ENCODE results near the gene RASA3.

Gene RASA3

GRCh38 chr13:114030666-114031610, 101.5 kb downstream of the RASA3 start:
- Histone ChIP-seq H3K79me2 (ENCODE audit: low read length) (no peaks in the 10 kb centered on the region), H3K27ac (ENCODE audit: low read length) (no peak overlapping the region), H2AFZ (ENCODE audit: low read depth, low read length) (no peak overlapping the region), H4K20me1 (ENCODE audit: insufficient read depth, low read length) (no peaks in the 10 kb centered on the region), H3K27me3 (ENCODE audit: low read depth, low read length) (no peaks in the 10 kb centered on the region; the same call in 1 of the 2 replicates), H3K4me3 (ENCODE audit: low read length) (no peak overlapping the region), H3K9ac (ENCODE audit: low read length) (no peak overlapping the region), H3K9me3 (ENCODE audit: insufficient read depth, low read length) (0 out of 2 replicates have a peak, but pooled peaks cover 4% of the 10 kb centered on the region), H3K36me3 (replicated peaks; ENCODE audit: low read depth, low read length) (no peaks in the 10 kb centered on the region), H3K4me1 (ENCODE audit: low read length) (no peaks in the 10 kb centered on the region), H3K4me2 (ENCODE audit: low read length) (no peak overlapping the region)
- TF ChIP-seq CTCF (IDR thresholded peaks at IDR 0.05; ENCODE audit: low read depth, low read length) (no peak), EZH2phosphoT487 (IDR thresholded peaks at IDR 0.05; ENCODE audit: low read depth) (no peak)

- no peaks in the 10 kb centered on the region for H3K36me3 ChIP-seq (replicated peaks; ENCODE audit: low read depth, low read length)
- H3K4me1 ChIP-seq (ENCODE audit: low read length): peaks cover 4% of the 10 kb centered on the region
These were observed 102.4 kb downstream of the RASA3 start for GRCh38 chr13:114029866-114030625.

GRCh38 chr13:114027826-114028225, 104.6 kb downstream of the RASA3 start:
- TF ChIP-seq EZH2phosphoT487 (IDR thresholded peaks at IDR 0.05; ENCODE audit: low read depth): no peak
- no peaks in the 10 kb centered on the region; the same call in 1 of the 2 replicates for H3K27me3 ChIP-seq (ENCODE audit: low read depth, low read length)
- H3K79me2 ChIP-seq (ENCODE audit: low read length): no peaks in the 10 kb centered on the region
- no peak overlapping the region for H3K27ac ChIP-seq (ENCODE audit: low read length)
- H3K4me1 ChIP-seq (ENCODE audit: low read length): peaks cover 15% of the 10 kb centered on the region
- H4K20me1 ChIP-seq (ENCODE audit: insufficient read depth, low read length): no peaks in the 10 kb centered on the region
- no peak overlapping the region for H3K4me2 ChIP-seq (ENCODE audit: low read length)
- no peak overlapping the region for H3K4me3 ChIP-seq (ENCODE audit: low read length)
- no peaks in the 10 kb centered on the region for H3K36me3 ChIP-seq (replicated peaks; ENCODE audit: low read depth, low read length)
- no peak overlapping the region for H2AFZ ChIP-seq (ENCODE audit: low read depth, low read length)
- no peak overlapping the region for H3K9ac ChIP-seq (ENCODE audit: low read length)
- peaks cover 4% of the 10 kb centered on the region; the same call in 1 of the 2 replicates for H3K9me3 ChIP-seq (ENCODE audit: insufficient read depth, low read length)

More at GRCh38 chr13:114029866-114030625, 102.4 kb downstream of the RASA3 start:
- Histone ChIP-seq H2AFZ (ENCODE audit: low read depth, low read length) (no peak overlapping the region), H3K27me3 (ENCODE audit: low read depth, low read length) (no peaks in the 10 kb centered on the region; the same call in 1 of the 2 replicates), H3K4me2 (ENCODE audit: low read length) (no peak overlapping the region), H3K79me2 (ENCODE audit: low read length) (no peaks in the 10 kb centered on the region), H3K27ac (ENCODE audit: low read length) (no peak overlapping the region), H4K20me1 (ENCODE audit: insufficient read depth, low read length) (no peaks in the 10 kb centered on the region), H3K4me3 (ENCODE audit: low read length) (no peak overlapping the region), H3K9me3 (ENCODE audit: insufficient read depth, low read length) (0 out of 2 replicates have a peak, but pooled peaks cover 4% of the 10 kb centered on the region), H3K9ac (ENCODE audit: low read length) (no peak overlapping the region)
- TF ChIP-seq CTCF (IDR thresholded peaks at IDR 0.05; ENCODE audit: low read depth, low read length) (no peak), EZH2phosphoT487 (IDR thresholded peaks at IDR 0.05; ENCODE audit: low read depth) (no peak)

GRCh38 chr13:114027046-114027715, 105.2 kb downstream of the RASA3 start:
- no peak overlapping the region for H3K4me3 ChIP-seq (ENCODE audit: low read length)
- peaks cover 4% of the 10 kb centered on the region; the same call in 1 of the 2 replicates for H3K9me3 ChIP-seq (ENCODE audit: insufficient read depth, low read length)
- no peaks in the 10 kb centered on the region for H4K20me1 ChIP-seq (ENCODE audit: insufficient read depth, low read length)
- H2AFZ ChIP-seq (ENCODE audit: low read depth, low read length): no peak overlapping the region
- no peak overlapping the region for H3K9ac ChIP-seq (ENCODE audit: low read length)
- TF ChIP-seq CTCF (IDR thresholded peaks at IDR 0.05; ENCODE audit: low read depth, low read length): no peak
- no peak for TF ChIP-seq EZH2phosphoT487 (IDR thresholded peaks at IDR 0.05; ENCODE audit: low read depth)
- H3K36me3 ChIP-seq (replicated peaks; ENCODE audit: low read depth, low read length): no peaks in the 10 kb centered on the region
- H3K27me3 ChIP-seq (ENCODE audit: low read depth, low read length): no peaks in the 10 kb centered on the region; the same call in 1 of the 2 replicates
- no peak overlapping the region for H3K27ac ChIP-seq (ENCODE audit: low read length)
- no peaks in the 10 kb centered on the region for H3K79me2 ChIP-seq (ENCODE audit: low read length)
- H3K4me2 ChIP-seq (ENCODE audit: low read length): no peak overlapping the region
- H3K4me1 ChIP-seq (ENCODE audit: low read length): peaks cover 15% of the 10 kb centered on the region

All from OCI-LY3 (cell line).